Prostate gland (tissue), 2 donors: ENCODE results near the gene TSPAN3. TPM values are rescaled to one million over a fixed set of nuclear protein-coding genes. Genes with fewer than 3 reads are reported as not detected.

ENCODE experiments used
- DNase-seq: peaks from one replicate; pipeline ENCODE4 v3.0.0-alpha.2; 2019; ENCODE audit warnings: low spot score
- H3K27ac ChIP-seq, 2 donors: fragments of 200-600 bp; sonication (generic); 2 replicates each; pipeline ENCODE4 v1.5.1; 2017 to 2019
- H3K27me3 ChIP-seq: fragments of 200-600 bp; sonication (generic); replicated peaks from 2 replicates; pipeline ENCODE4 v1.5.1; 2019; ENCODE audit not compliant: insufficient read depth
- H3K36me3 ChIP-seq, 2 donors: fragments of 200-600 bp; sonication (generic); 1 replicate in 1 of 2; 2 replicates in 1 of 2; pipeline versions ENCODE4 v1.5.1 to v1.8.1; 2017 to 2019
- H3K4me1 ChIP-seq: fragments of 200-600 bp; sonication (generic); replicated peaks from 2 replicates; pipeline ENCODE4 v1.5.1; 2019
- H3K4me3 ChIP-seq, 2 donors: fragments of 200-600 bp; sonication (generic); 2 replicates each; pipeline ENCODE4 v1.5.1; 2017 to 2019
- H3K9me3 ChIP-seq: fragments of 200-600 bp; sonication (generic); 2 replicates; pipeline ENCODE4 v1.5.1; 2017
- POLR2A ChIP-seq: fragments of 450-650 bp; IDR thresholded peaks from one replicate; pipeline ENCODE4 v1.6.1; 2016; ENCODE audit warnings: antibody characterized with exemption, mild to moderate bottlenecking
- POLR2AphosphoS5 ChIP-seq: sonication (generic); formaldehyde crosslinking; IDR thresholded peaks from one replicate; pipeline ENCODE4 v1.6.1; 2017; ENCODE audit warnings: antibody characterized with exemption
- WGBS: methylation state at CpG from one replicate; pipeline ENCODE4 v1.1.5; 2018; 5-methylcytosine and 5-hydroxymethylcytosine counted together
- intact Hi-C: fragments of 100-400 bp; cut with DNase I; formaldehyde crosslinking; loops from one replicate; pipeline ENCODE4 v1.14.2; 2022
- total RNA-seq, 2 donors: library from RNA; depleted of rRNA; stranded (reverse); fragments of >200 nt; gene quantifications; one replicate each; pipeline ENCODE4 v1.1.0, GENCODE V29; 2016
- TF ChIP-seq, protein P1 (sequence below), 4 experiments: fragments of 200-600 bp in 2 of 4; fragments of 450-650 bp in 2 of 4; sonication (generic) in 2 of 4; IDR thresholded peaks; 1 replicate in 3 of 4; 2 replicates in 1 of 4; pipeline ENCODE4 v1.5.1; 2016 to 2019; ENCODE audit warnings: antibody characterized with exemption in 4 of 4, mild to moderate bottlenecking in 2 of 4, moderate library complexity in 2 of 4

TSPAN3 gene
- total RNA-seq, 2 donors from 2014 or later: 234 to 238 TPM

DNA sequence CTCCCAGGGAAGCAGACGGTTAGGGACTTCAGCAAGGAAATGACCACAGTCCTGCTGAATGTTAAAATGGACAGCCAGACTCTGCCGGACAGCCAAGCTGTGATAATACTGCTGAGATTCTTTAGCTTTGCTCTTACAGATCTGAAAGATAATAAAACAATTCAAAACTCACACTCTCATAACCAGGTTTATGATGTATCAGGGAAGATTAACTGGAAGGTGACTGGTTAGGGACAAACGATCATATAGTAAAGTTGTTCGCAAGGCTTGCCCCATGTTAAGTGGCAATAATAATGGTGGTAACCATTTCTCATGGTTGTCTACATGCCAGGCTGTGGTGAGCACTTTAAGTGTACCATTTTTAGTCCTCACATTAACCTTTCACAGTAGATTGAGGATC is 44.3 kb upstream of the TSPAN3 start:
- no peaks in the 10 kb centered on the region for H3K4me1 ChIP-seq
- H3K4me3 ChIP-seq: no peak overlapping the region
- no peaks in the 10 kb centered on the region for H3K36me3 ChIP-seq
- TF ChIP-seq, protein P1, sequence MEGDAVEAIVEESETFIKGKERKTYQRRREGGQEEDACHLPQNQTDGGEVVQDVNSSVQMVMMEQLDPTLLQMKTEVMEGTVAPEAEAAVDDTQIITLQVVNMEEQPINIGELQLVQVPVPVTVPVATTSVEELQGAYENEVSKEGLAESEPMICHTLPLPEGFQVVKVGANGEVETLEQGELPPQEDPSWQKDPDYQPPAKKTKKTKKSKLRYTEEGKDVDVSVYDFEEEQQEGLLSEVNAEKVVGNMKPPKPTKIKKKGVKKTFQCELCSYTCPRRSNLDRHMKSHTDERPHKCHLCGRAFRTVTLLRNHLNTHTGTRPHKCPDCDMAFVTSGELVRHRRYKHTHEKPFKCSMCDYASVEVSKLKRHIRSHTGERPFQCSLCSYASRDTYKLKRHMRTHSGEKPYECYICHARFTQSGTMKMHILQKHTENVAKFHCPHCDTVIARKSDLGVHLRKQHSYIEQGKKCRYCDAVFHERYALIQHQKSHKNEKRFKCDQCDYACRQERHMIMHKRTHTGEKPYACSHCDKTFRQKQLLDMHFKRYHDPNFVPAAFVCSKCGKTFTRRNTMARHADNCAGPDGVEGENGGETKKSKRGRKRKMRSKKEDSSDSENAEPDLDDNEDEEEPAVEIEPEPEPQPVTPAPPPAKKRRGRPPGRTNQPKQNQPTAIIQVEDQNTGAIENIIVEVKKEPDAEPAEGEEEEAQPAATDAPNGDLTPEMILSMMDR (IDR thresholded peaks at IDR 0.05): no peak
- TF ChIP-seq POLR2AphosphoS5 (no peak), POLR2A (no peak)
- H3K27me3 ChIP-seq: no peaks in the 10 kb centered on the region
- no peaks in the 10 kb centered on the region for H3K9me3 ChIP-seq
- intact Hi-C loops: loop anchor here (5.0 to 10.0 kb wide), 2 partner anchors 300 to 427 kb away; no protein-coding TSS in a partner anchor
- 91% methylated on average over 4 of the region's 4 CpGs for WGBS
- H3K27ac ChIP-seq: no peak overlapping the region
- no peak for DNase-seq

DNA sequence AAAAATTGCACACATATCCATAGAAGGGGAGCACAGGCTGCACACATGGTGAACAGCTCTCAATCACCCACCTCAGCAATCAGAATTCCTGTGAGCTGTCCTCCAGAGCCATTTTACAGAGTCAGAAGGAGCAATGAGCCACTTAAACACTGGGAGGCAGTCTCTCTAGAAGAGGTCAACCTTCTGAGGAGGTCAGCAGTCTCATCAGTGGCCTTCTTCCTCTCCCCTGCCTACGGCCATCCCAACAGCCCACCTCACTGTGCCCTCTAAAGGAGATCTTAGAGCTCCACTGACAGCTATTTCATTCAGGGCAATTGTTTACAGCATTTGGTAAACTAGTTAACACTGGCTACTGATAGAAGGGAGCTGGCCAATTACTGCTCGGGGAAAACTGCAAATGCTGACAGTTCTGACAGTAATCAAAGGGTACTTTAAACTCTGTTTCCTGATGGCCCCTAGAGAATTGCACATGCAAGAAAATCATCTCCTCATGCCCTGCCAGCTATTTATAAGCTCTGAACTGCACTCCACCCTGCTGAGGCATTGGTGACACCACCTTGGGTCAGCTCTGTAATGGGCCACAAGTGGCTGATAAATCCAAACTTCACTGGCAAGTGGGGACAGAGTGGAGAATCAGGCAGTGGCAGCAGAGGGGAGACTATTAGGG is 42.1 kb upstream of the TSPAN3 start:
- Histone ChIP-seq H3K4me3 (no peak overlapping the region), H3K27me3 (no peaks in the 10 kb centered on the region), H3K4me1 (no peaks in the 10 kb centered on the region), H3K36me3 (no peaks in the 10 kb centered on the region), H3K9me3 (no peaks in the 10 kb centered on the region), H3K27ac (no peak overlapping the region)
- DNase-seq: no peak
- intact Hi-C loops: loop anchor here (10.0 kb wide), 1 partner anchor 302 kb away; no protein-coding TSS in a partner anchor
- TF ChIP-seq POLR2AphosphoS5 (no peak), POLR2A (no peak)
- WGBS: 100% methylated on average over 2 of the region's 2 CpGs

DNA sequence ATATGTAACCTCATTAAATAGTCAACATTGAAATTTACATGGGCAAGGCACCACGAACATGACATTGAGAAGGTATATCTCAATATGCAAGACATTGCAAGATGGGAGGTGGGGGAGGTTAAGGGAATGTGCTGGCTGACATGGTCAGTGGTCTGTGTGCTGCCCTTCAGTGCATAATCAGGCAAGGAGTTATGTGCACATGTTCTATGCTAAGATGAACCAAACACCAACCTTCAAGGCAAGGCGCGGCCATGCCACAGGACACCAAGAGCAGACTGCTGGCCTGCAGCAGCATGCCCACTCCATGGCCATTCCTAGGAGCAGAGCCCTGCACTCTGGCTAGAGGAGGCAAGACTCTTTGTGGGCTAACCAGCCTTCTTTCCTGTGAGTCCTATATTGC is 40.9 kb upstream of the TSPAN3 start:
- H3K27ac ChIP-seq: no peak overlapping the region
- no peaks in the 10 kb centered on the region for H3K27me3 ChIP-seq
- TF ChIP-seq, protein P1 (IDR thresholded peaks at IDR 0.05): no peak
- TF ChIP-seq POLR2A (no peak), POLR2AphosphoS5 (no peak)
- intact Hi-C loops: loop anchor here (10.0 kb wide), 1 partner anchor 303 kb away; no protein-coding TSS in a partner anchor
- H3K9me3 ChIP-seq: no peaks in the 10 kb centered on the region
- H3K36me3 ChIP-seq: no peaks in the 10 kb centered on the region
- DNase-seq: no peak
- WGBS: 99% methylated on average over 3 of the region's 3 CpGs
- H3K4me3 ChIP-seq: no peak overlapping the region
- no peaks in the 10 kb centered on the region for H3K4me1 ChIP-seq

DNA sequence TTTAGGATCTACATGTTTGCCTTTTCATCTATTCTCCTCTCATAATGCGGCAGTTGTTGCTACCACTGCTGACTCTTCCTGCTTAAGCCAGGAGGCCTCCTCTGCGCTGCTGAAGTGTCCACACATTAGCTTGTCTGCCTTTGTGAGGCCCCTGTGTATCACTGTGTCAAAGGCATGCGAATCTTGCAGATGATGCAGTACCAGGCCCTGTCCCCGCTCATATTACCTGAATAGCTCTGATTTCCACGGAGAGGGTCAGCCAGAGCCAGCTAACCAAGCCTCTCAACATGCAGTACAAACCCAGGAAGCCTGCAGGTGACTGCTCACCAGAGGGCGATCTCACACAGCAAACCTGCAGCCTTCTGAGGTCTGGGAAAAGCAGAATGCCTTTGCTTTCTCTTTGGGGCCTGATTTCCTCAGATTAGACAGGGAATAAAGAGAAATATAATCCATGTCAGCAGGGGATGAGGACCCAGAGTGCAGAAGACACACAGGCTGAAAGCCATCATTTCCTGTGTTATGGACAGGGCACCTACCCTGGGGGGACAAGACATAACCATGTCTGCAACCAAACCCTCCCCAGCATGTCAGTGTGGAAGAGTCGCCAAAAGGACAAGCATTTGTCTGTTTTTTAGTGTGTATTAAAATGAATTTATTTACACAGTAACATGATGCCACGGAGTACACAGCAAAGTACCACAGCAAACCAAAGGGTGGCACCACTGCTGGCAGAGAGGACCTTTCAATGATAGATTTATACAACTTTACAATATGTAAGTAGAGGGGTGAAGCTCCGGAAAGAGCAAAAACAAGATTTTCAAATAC is 36.8 kb upstream of the TSPAN3 start:
- TF ChIP-seq POLR2A: no peak
- TF ChIP-seq, protein P1 (IDR thresholded peaks at IDR 0.05): peak in 3 of 4 experiments; percentile 42 to 59 (median 54)
- WGBS: 39% methylated on average over 9 of the region's 9 CpGs
- H3K27ac ChIP-seq: no peak overlapping the region
- no peaks in the 10 kb centered on the region for H3K27me3 ChIP-seq
- no peak overlapping the region for H3K4me3 ChIP-seq
- H3K4me1 ChIP-seq: no peaks in the 10 kb centered on the region
- intact Hi-C loops: no loop called here
- H3K9me3 ChIP-seq: no peaks in the 10 kb centered on the region
- DNase-seq: peak; percentile 52
- H3K36me3 ChIP-seq: no peaks in the 10 kb centered on the region

DNA sequence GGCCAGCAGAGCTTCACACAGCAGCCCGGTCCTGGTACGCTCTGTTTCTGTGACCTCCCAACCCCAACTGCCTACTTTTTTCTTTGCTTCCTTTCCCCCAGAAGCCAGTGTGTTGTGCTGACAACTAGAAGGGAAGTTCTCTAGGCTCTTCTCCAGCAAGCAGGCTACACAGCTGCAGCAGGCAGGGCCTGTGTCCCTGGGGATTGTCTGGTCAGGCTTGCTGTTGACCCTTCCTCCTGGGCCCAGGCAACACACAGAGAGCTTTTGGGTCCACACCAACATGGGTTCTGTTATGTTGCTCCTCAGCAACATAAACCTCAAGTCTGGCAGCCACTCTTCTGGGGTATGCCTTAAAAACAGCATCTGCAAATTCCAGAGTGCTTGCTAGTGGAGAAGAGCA is 36.2 kb upstream of the TSPAN3 start:
- 67% methylated on average over 2 of the region's 2 CpGs for WGBS
- no peak overlapping the region for H3K27ac ChIP-seq
- no peak overlapping the region for H3K4me3 ChIP-seq
- H3K27me3 ChIP-seq: no peaks in the 10 kb centered on the region
- H3K9me3 ChIP-seq: no peaks in the 10 kb centered on the region
- H3K36me3 ChIP-seq: no peaks in the 10 kb centered on the region
- TF ChIP-seq POLR2AphosphoS5: no peak
- TF ChIP-seq POLR2A: no peak
- TF ChIP-seq, protein P1 (IDR thresholded peaks at IDR 0.05): no peak
- no peak for DNase-seq
- intact Hi-C loops: no loop called here
- no peaks in the 10 kb centered on the region for H3K4me1 ChIP-seq
